GM12878 (cell line): ENCODE measurements around the gene SNAP47. TPM values are rescaled to one million over a fixed set of nuclear protein-coding genes. Genes with fewer than 3 reads are reported as not detected.

Experiments used
- ATAC-seq: fragments of 200-7000 bp; cut with Tn5 transposase; 3 replicates; pipeline ENCODE4 v1.9.1; 2020; ENCODE audit warnings: mild to moderate bottlenecking, moderate library complexity
- BruUV-seq: library from RNA; stranded (reverse); fragments of 400-500 nt; replicated peaks from 2 replicates; lab custom pipeline; 2021; lab: Mats Ljungman, UMichigan
- CTCF ChIA-PET: fragments of 300-600 bp; sonication (Branson Sonifier 250); formaldehyde crosslinking; extraction: SDS; loops from one replicate; lab custom pipeline; 2021; ENCODE audit warnings: inconsistent platforms; lab: Yijun Ruan, JAX
- POLR2A ChIA-PET: fragments of 350-600 bp; formaldehyde crosslinking; extraction: SDS; loops from one replicate; lab custom pipeline; 2021; ENCODE audit warnings: inconsistent platforms; lab: Charles Lee
- RAD21 ChIA-PET: fragments of 300-600 bp; sonication (Branson Sonifier 250); formaldehyde crosslinking; loops from one replicate; lab custom pipeline; 2023; ENCODE audit warnings: antibody characterized with exemption; ENCODE audit not compliant: unreplicated experiment; lab: Charles Lee
- SMC1A ChIA-PET: fragments of 300-600 bp; sonication (Branson Sonifier 250); formaldehyde crosslinking; loops from one replicate; lab custom pipeline; 2023; ENCODE audit not compliant: unreplicated experiment, uncharacterized antibody; lab: Charles Lee
- DNase-seq: peaks from one replicate; pipeline ENCODE4 v3.0.0-alpha.2; 2011; ENCODE audit warnings: low read depth, low spot score
- FAIRE-seq: peaks from 3 replicates; lab custom pipeline; 2011; peaks lifted over from hg19 to GRCh38; lab: Jason Lieb, UNC
- H2AFZ ChIP-seq: 2 replicates; pipeline ENCODE4 v1.6.0; 2011; ENCODE audit warnings: low read depth, low read length, control low read depth; ENCODE audit not compliant: control insufficient read depth
- H3K27ac ChIP-seq: 2 replicates; pipeline ENCODE4 v1.5.1; 2011; ENCODE audit warnings: control low read depth; ENCODE audit not compliant: control insufficient read depth, insufficient read depth
- H3K27me3 ChIP-seq, 2 experiments: replicated peaks in 1 of 2; 2 replicates each; pipeline versions ENCODE4 v1.6.0 to v1.6.1; 2011; ENCODE audit warnings: low read length in 1 of 2; ENCODE audit not compliant: control insufficient read depth in 2 of 2, insufficient read depth in 2 of 2
- H3K36me3 ChIP-seq, 2 experiments: 2 replicates each; pipeline ENCODE4 v1.5.1; 2011; ENCODE audit warnings: low read length in 1 of 2; ENCODE audit not compliant: control insufficient read depth in 2 of 2, insufficient read depth in 2 of 2
- H3K4me1 ChIP-seq: 2 replicates; pipeline ENCODE4 v1.6.1; 2011; ENCODE audit warnings: mild to moderate bottlenecking, low read length, moderate library complexity, mixed read lengths; ENCODE audit not compliant: control insufficient read depth, insufficient read depth
- H3K4me2 ChIP-seq: 2 replicates; pipeline ENCODE4 v1.6.0; 2011; ENCODE audit warnings: control low read depth; ENCODE audit not compliant: control insufficient read depth, insufficient read depth
- H3K4me3 ChIP-seq: fragments of 200-600 bp; sonication (generic); 2 replicates; pipeline ENCODE4 v1.5.1; 2016
- H3K79me2 ChIP-seq: 2 replicates; pipeline ENCODE4 v1.6.0; 2011; ENCODE audit warnings: low read length; ENCODE audit not compliant: control insufficient read depth, insufficient read depth
- H3K9ac ChIP-seq: 2 replicates; pipeline ENCODE4 v1.8.0; 2011; ENCODE audit warnings: low read length, control low read depth, mixed read lengths; ENCODE audit not compliant: control insufficient read depth, insufficient read depth
- H3K9me3 ChIP-seq: replicated peaks from 3 replicates; pipeline ENCODE4 v1.5.1; 2011; ENCODE audit warnings: mild to moderate bottlenecking, low read length; ENCODE audit not compliant: control insufficient read depth, insufficient read depth
- H4K20me1 ChIP-seq: 2 replicates; pipeline ENCODE4 v1.6.0; 2011; ENCODE audit not compliant: control insufficient read depth, insufficient read depth
- CREM ChIP-seq: IDR thresholded peaks from 2 replicates; pipeline ENCODE4 v1.6.1; 2014; ENCODE audit warnings: antibody characterized with exemption, low read depth
- CTCF ChIP-seq, 3 experiments: IDR thresholded peaks in 2 of 3; conservative IDR thresholded peaks in 1 of 3; 2 replicates each; pipeline ENCODE4 v1.5.1; 2011; ENCODE audit warnings: low read depth in 3 of 3, low read length in 3 of 3, mild to moderate bottlenecking in 3 of 3, control low read depth in 2 of 3, moderate library complexity in 2 of 3, inconsistent platforms in 1 of 3, mixed read lengths in 1 of 3; ENCODE audit not compliant: control insufficient read depth in 2 of 3, insufficient read depth in 1 of 3; ENCODE audit errors: extremely low read depth in 1 of 3
- EGR1 ChIP-seq, 2 experiments: IDR thresholded peaks; 1 replicate in 1 of 2; 2 replicates in 1 of 2; pipeline ENCODE4 v1.6.1; 2011 to 2012; ENCODE audit warnings: low read depth in 2 of 2, low read length in 2 of 2, borderline replicate concordance in 1 of 2, mild to moderate bottlenecking in 1 of 2, moderate library complexity in 1 of 2
- NKRF ChIP-seq: fragments of 450-650 bp; conservative IDR thresholded peaks from 2 replicates; pipeline ENCODE4 v1.6.1; 2017; ENCODE audit warnings: mild to moderate bottlenecking, moderate library complexity
- POLR2A ChIP-seq: IDR thresholded peaks from 2 replicates; pipeline ENCODE4 v1.6.1; 2011; ENCODE audit warnings: low read depth, mild to moderate bottlenecking, low read length
- POU2F2 ChIP-seq: IDR thresholded peaks from 3 replicates; pipeline ENCODE4 v1.6.1; 2011; ENCODE audit warnings: low read depth, mild to moderate bottlenecking, low read length, borderline replicate concordance
- RELA ChIP-seq: fragments of 450-650 bp; IDR thresholded peaks from 2 replicates; pipeline ENCODE4 v1.8.0; 2014; ENCODE audit warnings: borderline replicate concordance; ENCODE audit not compliant: partially characterized antibody
- RUNX3 ChIP-seq: IDR thresholded peaks from 2 replicates; pipeline ENCODE4 v1.6.1; 2012; ENCODE audit warnings: low read length, inconsistent platforms
- SREBF1 ChIP-seq: IDR thresholded peaks from 2 replicates; pipeline ENCODE4 v1.6.1; 2012; ENCODE audit warnings: mild to moderate bottlenecking, low read length
- TBL1XR1 ChIP-seq: IDR thresholded peaks from 2 replicates; pipeline ENCODE4 v1.6.1; 2012; ENCODE audit warnings: low read depth, low read length, improper control_type of control experiment
- TCF12 ChIP-seq: IDR thresholded peaks from 2 replicates; pipeline ENCODE4 v1.6.1; 2011; ENCODE audit warnings: low read depth, mild to moderate bottlenecking, low read length
- ZNF622 ChIP-seq: fragments of 450-650 bp; IDR thresholded peaks from 2 replicates; pipeline ENCODE4 v1.6.1; 2017; ENCODE audit warnings: mild to moderate bottlenecking, inconsistent platforms
- WGBS: methylation state at CpG from one replicate; pipeline ENCODE4 v1.1.6; 2016; ENCODE audit warnings: low lambda C conversion rate; ENCODE audit not compliant: insufficient replicate concordance, insufficient coverage; ENCODE audit errors: missing lambda C conversion rate; 5-methylcytosine and 5-hydroxymethylcytosine counted together
- in situ Hi-C: fragments of 300-500 bp; cut with MboI; formaldehyde crosslinking; loops from 9 replicates; pipeline ENCODE4 v1.14.3; 2018; ENCODE audit warnings: mixed read lengths
- intact Hi-C: fragments of 100-400 bp; cut with micrococcal nuclease; formaldehyde crosslinking; loops from one replicate; pipeline ENCODE4 v1.14.2; 2022; ENCODE audit not compliant: unreplicated experiment
- polyA plus RNA-seq, 11 experiments: library from polyadenylated mRNA; depleted of rRNA in 4 of 11; unstranded in 6 of 11; stranded (reverse) in 5 of 11; fragments of >200 nt; fragmentation: Nextera tagmentation in 4 of 11; fragmentation: Illumina TruSeq in 1 of 11; extraction: Ambion mirVana in 4 of 11; extraction: Trizol in 1 of 11; gene quantifications; 1 replicate in 1 of 11; 2 replicates in 10 of 11; pipeline versions ENCODE4 v1.2.1 to v1.2.3, GENCODE V29; 2011 to 2016; ENCODE audit warnings: inconsistent platforms in 2 of 11, missing spikeins in 2 of 11, low read depth in 1 of 11
- total RNA-seq, 4 experiments: library from RNA; depleted of rRNA in 3 of 4; stranded (reverse); fragments of >200 nt in 3 of 4; fragmentation: Illumina TruSeq in 1 of 4; extraction: Trizol in 1 of 4; gene quantifications; 2 replicates each; pipeline versions ENCODE4 v1.2.1 to v1.2.3, GENCODE V29; 2013 to 2021
- TF ChIP-seq, protein P1 (sequence below): IDR thresholded peaks from 2 replicates; pipeline ENCODE4 v1.6.1; 2011; ENCODE audit warnings: borderline replicate concordance, low read depth, mild to moderate bottlenecking, moderate library complexity, low read length; ENCODE audit not compliant: insufficient read depth, poor library complexity, severe bottlenecking
- TF ChIP-seq, protein P2 (sequence below): fragments of 450-650 bp; IDR thresholded peaks from 2 replicates; pipeline ENCODE4 v1.6.1; 2017; ENCODE audit warnings: mild to moderate bottlenecking, low read depth, inconsistent platforms; ENCODE audit not compliant: poor library complexity, severe bottlenecking
- TF ChIP-seq, protein P3 (sequence below): fragments of 450-650 bp; IDR thresholded peaks from 2 replicates; pipeline ENCODE4 v1.6.1; 2017; ENCODE audit warnings: borderline replicate concordance

The SNAP47 gene
- total and polyA plus RNA-seq, 10 of the 15 experiments (the other 5 are each of a cell fraction or from before 2014, with no cell fraction given) = 1.3 to 39.6 (median 25.2) TPM

DNA sequence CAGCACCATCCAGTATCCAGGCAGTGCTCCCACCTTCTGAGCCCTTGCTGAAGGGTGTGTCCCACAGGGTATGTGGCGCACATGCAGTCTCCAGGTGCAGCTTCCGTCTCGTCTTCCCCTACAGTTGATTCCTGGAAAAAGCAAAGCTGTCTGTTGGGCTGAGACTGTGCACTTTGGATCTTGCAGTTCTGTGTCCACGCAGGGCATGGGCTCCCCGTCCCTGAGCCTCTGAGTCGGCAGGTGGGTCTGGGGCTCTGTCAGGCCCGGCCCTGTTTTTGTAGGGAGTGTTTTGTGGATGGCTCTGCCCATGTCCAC, 32.8 kb downstream of the SNAP47 start:
- Histone ChIP-seq H3K4me3 (no peak overlapping the region), H3K36me3 (peaks cover 16 to 26% of the 10 kb centered on the region in 2 experiments), H4K20me1 (no peaks in the 10 kb centered on the region; the same call in 1 of the 2 replicates), H3K79me2 (no peaks in the 10 kb centered on the region; the same call in none of the 2 replicates), H3K27me3 (no peaks in the 10 kb centered on the region), H3K9ac (no peak overlapping the region), H3K4me1 (no peaks in the 10 kb centered on the region), H3K9me3 (no peaks in the 10 kb centered on the region), H3K27ac (no peak overlapping the region), H3K4me2 (no peak overlapping the region), H2AFZ (no peak overlapping the region)
- FAIRE-seq (no peak), DNase-seq (no peak), ATAC-seq (no peak)
- ChIA-PET POLR2A (no interaction called here), RAD21 (no interaction called here), SMC1A (no interaction called here), CTCF (no interaction called here)
- WGBS = 88% methylated on average over 7 of the region's 7 CpGs
- no TSS peak for BruUV-seq
- in situ Hi-C loops = no loop called here
- no peak for TF ChIP-seq NKRF
- TF ChIP-seq, protein P1, sequence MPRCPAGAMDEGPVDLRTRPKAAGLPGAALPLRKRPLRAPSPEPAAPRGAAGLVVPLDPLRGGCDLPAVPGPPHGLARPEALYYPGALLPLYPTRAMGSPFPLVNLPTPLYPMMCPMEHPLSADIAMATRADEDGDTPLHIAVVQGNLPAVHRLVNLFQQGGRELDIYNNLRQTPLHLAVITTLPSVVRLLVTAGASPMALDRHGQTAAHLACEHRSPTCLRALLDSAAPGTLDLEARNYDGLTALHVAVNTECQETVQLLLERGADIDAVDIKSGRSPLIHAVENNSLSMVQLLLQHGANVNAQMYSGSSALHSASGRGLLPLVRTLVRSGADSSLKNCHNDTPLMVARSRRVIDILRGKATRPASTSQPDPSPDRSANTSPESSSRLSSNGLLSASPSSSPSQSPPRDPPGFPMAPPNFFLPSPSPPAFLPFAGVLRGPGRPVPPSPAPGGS = no peak
- TF ChIP-seq RUNX3 = no peak
- TF ChIP-seq CREM = no peak
- TF ChIP-seq TBL1XR1 = no peak
- TF ChIP-seq SREBF1 = no peak
- no peak for TF ChIP-seq RELA
- no peak for TF ChIP-seq ZNF622
- no peak for TF ChIP-seq EGR1 (IDR thresholded peaks at IDR 0.05; ENCODE audit: borderline replicate concordance in 1 of 2, low read depth in 2 of 2, low read length in 2 of 2)
- TF ChIP-seq, protein P2, sequence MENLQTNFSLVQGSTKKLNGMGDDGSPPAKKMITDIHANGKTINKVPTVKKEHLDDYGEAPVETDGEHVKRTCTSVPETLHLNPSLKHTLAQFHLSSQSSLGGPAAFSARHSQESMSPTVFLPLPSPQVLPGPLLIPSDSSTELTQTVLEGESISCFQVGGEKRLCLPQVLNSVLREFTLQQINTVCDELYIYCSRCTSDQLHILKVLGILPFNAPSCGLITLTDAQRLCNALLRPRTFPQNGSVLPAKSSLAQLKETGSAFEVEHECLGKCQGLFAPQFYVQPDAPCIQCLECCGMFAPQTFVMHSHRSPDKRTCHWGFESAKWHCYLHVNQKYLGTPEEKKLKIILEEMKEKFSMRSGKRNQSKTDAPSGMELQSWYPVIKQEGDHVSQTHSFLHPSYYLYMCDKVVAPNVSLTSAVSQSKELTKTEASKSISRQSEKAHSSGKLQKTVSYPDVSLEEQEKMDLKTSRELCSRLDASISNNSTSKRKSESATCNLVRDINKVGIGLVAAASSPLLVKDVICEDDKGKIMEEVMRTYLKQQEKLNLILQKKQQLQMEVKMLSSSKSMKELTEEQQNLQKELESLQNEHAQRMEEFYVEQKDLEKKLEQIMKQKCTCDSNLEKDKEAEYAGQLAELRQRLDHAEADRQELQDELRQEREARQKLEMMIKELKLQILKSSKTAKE = no peak
- TF ChIP-seq TCF12 = no peak
- TF ChIP-seq POU2F2 = no peak
- TF ChIP-seq CTCF (IDR thresholded peaks at IDR 0.05 in 2 of 3, conservative IDR thresholded peaks at IDR 0.05 in 1 of 3; ENCODE audit: control insufficient read depth in 2 of 3, extremely low read depth in 1 of 3, insufficient read depth in 1 of 3, low read depth in 3 of 3, low read length in 3 of 3) = no peak
- TF ChIP-seq, protein P3, sequence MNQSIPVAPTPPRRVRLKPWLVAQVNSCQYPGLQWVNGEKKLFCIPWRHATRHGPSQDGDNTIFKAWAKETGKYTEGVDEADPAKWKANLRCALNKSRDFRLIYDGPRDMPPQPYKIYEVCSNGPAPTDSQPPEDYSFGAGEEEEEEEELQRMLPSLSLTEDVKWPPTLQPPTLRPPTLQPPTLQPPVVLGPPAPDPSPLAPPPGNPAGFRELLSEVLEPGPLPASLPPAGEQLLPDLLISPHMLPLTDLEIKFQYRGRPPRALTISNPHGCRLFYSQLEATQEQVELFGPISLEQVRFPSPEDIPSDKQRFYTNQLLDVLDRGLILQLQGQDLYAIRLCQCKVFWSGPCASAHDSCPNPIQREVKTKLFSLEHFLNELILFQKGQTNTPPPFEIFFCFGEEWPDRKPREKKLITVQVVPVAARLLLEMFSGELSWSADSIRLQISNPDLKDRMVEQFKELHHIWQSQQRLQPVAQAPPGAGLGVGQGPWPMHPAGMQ = no peak
- no peak for TF ChIP-seq POLR2A
- intact Hi-C loops = loop anchor here (10.0 kb wide), 1 partner anchor 307 kb away; no protein-coding TSS in a partner anchor
